Right hindlimb (tissue), 1 donor: ENCODE results near the gene AXIN1.

Experiments
- DNase-seq: peaks from one replicate; pipeline ENCODE4 v3.0.0-alpha.2; 2018

AXIN1 gene

DNA sequence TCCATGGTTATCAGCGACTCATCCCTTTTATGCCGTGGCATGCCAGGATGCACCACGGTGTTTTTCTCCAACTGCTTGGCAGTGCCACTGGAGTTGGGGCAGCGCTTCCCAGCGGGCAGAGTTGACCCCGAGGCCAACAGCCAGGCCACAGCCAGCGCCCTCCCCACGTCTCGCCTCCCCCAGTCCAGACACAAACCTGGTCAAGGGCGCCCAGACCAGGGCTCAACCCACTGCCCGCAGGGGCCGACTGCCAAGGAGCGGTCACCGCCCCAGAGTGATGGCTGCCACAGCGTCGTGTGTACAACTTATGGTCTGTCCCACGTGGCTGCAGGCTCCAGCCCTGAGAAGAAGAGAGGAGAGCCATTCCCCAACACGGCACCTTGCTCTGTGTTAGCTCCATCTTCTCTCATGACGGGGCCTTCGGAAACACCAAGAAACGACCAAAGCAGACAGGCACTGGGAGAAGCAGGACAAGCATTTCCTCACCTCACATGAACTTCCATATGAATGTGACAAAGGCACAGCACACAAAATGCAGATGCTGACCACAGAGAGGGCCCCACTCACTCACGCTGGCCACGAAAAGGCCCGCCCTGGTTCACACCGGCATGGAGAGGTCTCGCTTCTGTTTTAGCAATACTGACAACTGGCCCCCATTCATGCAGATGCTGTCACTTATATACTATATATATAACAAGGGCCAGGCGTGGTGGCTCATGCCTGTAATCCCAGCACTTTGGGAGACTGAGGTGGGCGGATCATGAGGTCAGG lies 27.0 kb downstream of the AXIN1 start:
- no peak for DNase-seq

DNA sequence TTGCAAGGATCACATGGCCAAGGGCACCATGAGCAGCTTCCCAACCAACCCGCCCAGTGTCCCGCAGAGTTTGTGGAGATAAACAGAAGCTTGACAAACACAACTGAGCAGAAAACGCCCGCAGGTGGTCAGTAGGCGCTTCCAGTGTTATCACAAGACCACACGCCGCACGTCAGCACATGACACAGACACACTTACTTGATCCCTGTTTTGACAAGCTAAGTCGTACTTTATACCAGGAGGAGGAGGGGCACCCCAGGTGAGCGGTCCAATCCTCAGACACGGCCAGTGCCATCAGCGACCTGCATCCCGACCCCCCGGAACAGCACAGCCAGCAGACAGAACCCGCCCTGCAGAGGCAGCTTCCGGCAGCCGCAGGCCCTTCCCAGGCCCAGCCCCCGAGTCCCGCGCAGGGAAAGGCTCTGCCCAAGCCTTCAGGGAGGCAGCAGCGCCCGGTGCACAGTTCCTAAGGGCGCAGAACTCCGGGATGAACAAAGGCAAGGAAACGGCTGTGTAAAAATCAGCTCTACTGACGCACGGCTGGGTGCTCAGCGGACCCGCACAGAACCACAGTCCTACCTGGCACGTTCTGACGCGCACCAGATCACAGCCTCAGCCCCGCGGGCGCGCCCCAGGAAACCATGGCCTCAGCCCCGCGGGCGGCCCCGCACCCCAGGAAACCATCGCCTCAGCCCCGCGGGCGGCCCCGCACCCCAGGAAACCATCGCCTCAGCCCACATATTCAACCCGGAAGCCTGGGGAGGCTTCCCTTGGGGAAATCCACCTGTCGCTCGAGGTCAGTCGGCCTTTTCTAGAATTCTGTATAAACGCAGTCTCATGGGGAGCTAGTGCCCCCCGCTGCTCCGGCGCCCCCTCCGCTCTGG lies 27.8 kb downstream of the AXIN1 start:
- no peak for DNase-seq

DNA sequence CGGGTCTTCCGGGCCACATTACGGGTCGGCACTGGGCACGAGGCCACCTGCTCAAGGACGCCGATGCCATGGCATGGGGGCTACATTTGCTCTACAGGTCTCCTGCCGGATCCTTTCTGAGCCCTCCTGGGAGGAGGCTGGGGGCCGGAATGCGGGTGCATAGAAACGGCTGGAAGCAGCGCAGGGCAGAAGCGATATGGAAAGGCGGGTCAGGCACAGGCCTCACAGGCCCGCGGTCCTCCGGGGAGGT lies 28.4 kb downstream of the AXIN1 start:
- no peak for DNase-seq

DNA sequence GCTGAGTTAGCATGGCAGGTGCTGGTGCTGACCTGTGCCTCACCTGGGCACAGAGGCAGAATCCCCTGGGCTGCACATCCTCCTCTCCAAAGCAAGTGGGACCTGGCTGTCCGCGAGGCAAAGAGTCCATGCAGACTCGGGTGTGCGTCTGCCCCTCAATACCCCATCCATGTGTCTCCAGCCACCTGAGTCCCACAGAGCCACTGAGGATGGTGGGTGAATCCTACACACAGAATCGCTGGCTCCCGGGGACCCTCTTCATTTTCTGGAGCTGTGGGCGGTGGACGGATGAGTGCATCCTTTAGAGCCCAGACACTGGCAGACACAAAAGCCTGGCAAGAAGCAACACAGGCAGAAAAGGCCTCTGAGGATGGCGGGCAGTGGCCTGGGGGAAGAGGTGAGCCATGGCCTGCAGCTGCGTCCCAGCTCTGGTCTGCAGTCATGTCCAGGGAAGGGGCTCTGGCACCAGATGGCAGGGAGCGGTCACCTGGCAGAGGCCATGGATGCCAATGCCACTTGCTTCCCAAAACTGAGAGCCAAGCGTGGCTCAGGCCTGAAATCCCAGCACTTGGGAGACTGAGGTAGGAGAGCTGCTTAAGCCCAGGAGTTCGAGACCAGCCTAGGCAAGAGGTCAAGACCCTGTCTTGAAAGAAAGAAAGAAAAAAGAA lies 29.9 kb downstream of the AXIN1 start:
- DNase-seq: no peak

DNA sequence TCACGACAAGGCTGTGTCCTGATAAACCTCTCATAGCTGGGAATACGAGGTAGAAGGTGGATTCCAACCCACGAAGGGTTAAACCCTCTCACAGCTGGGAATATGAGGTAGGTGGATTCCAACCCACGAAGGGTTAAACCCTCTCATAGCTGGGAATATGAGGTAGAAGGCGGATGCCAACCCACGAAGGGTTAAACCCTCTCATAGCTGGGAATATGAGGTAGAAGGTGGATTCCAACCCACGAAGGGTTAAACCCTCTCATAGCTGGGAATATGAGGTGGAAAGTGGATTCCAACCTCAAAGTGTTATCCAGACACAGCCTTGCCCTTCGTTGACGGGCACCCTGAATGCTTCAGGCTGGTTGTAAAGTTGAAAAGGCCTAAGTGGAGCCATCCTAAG lies 31.0 kb downstream of the AXIN1 start:
- no peak for DNase-seq

DNA sequence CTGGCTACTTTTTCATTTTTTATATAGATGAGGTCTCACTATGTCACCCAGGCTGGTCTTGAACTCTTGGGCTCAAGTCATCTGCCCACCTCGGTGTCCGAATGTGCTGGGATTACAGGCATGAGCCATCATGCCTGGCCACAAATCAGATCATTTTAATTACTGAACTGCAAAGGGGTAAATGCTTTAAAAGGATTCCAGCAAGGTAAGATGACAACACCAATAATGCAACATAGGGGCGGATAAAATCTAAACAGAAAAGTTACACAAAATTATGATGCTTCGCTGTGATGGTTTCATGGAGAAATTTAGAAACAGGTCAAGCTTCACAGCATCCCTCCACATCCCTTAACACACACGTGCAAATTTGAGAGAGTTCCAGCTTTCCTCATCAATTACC lies 32.3 kb downstream of the AXIN1 start:
- DNase-seq: no peak

DNA sequence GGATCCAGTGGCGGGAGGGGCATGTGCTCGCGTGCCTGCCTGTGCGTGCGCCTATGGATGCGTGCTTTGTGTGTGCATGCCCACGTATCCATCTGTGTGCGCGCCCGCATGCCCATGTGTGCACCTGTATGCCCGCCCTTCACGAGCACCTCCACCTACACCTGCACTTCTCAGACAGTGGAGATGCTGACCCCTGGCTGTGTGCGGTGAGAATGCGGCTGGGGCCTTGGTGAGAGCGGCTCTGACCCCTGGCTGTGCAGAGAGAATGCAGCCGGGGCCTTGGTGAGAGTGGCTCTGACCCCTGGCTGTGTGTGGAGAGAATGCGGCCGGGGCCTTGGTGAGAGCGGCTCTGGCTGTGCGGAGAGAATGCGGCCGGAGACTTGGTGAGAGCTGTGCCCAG lies 33.9 kb downstream of the AXIN1 start:
- no peak for DNase-seq

DNA sequence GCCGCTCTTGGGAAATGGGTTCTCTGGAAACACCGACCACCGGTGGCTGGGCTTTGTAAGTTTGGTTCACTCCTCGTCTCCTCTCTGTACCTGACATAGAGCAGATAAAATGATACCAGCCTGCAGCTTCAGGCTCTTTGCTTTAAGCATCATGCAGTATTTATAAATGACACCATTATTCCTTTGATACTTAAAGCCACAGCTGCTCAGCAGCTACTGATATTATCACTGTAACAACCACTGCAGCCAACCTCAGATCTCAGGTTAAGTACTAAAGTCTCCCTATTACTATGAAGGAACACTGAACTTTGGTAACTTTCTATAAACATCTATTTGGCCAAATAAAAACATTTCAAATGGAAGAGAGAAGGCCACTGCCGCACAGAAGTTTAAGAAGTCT lies 34.9 kb downstream of the AXIN1 start:
- no peak for DNase-seq

DNA sequence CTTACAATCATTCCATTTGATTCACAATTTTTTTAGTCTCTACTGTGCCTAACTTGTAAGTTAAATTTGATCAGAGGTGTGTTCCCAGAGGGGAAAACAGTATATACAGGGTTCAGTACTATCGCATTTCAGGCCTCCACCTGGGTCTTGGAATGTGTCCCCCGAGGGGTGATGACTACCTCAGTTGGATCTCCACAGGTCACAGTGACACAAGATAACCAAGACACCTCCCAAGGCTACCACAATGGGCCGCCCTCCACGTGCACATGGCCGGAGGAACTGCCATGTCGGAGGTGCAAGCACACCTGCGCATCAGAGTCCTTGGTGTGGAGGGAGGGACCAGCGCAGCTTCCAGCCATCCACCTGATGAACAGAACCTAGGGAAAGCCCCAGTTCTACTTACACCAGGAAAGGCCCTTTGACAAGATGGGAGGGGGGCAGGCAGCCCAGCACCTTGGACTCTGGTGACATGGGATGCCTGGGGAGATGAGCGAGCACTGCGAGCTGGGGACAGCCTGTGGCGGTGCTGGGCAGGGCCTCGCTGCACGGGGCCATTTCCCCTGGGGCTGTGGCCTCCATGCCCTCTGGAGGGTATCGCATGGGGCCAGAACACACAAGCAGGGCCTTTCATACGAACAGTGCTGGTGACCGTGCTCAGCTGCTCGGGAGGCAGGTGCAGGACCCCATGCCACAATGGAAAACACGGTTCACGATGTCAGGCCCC lies 35.6 kb downstream of the AXIN1 start:
- DNase-seq: no peak

DNA sequence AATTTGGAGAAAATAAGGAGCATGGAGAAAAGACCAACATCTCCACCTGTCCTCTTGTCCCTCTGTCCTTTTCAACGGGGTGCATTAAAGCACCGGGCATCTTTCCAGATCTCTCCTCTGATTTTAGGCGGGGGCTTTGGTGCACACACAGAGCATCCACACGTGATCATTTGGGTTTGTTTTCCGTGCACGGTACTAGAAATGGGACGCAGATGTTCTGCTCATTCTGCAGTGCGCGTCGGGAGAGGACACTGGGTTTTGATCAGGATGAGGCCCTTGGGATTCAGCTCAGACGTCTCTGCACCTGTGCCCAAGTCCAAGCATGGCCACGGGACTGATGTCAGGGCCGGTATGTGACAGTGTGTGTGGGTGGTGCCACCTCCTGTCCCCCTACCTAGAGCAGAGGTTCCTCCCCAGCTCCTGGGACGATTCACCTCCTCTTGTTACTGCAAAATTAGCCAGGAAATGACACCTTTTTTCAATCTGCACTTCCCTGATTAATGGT lies 37.7 kb downstream of the AXIN1 start:
- DNase-seq: no peak

DNA sequence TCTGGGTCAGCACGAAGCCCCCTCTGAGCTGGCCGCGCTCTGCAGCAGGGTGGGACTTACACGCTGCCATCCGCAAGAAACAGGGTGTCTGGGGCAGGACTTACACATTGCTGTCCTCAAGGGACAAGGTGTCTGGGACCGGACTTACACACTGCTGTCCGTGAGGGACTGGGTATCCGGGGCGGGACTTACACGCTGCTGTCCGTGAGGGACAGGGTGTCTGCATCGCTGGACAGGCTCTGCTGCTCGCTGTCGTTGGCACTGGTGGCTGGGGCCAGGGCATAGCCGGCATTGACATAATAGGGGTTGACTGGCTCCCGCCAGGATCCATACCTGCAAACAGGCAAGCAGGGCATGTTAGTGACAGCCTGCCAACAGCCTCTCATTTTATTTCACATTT lies 38.2 kb downstream of the AXIN1 start:
- DNase-seq: no peak

DNA sequence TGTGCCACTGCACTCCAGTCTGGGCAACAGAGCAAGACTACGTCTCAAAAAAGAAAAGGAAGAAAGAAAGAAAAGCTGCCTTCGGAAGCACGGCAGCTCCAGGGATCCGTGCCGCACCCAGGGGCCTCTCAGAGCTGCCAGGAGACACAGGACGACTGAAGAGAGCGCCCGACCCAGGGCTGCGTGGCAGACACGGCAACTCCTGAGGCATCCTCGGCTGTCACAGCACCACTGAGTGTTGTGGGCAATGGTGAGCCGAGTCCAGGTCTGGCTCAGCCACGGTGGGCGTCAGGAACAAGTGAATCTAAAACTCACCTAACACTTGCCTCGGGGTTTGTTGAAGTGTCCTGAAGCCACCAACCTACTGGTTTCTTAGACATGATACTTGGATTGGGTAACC lies 40.8 kb downstream of the AXIN1 start:
- DNase-seq: no peak

DNA sequence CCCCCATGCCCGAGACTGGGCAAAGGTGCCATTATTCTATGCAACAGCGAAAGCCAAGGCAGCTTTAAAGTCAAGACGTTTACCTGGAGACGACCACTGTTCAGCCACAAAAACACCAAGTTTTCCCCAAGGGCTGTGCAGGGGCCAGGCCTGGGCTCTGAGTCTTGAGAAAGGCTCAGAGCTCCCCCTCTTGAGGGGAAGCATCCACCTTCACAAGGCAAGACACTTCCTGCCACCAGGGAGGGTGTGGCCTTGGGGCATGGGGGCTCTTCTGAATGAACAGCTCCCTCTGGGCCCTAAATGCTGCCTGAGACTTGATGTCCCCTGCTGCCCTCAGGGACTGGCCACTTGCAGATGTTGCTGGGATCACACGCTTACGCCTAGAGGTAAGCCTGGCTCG lies 43.0 kb downstream of the AXIN1 start:
- no peak for DNase-seq

DNA sequence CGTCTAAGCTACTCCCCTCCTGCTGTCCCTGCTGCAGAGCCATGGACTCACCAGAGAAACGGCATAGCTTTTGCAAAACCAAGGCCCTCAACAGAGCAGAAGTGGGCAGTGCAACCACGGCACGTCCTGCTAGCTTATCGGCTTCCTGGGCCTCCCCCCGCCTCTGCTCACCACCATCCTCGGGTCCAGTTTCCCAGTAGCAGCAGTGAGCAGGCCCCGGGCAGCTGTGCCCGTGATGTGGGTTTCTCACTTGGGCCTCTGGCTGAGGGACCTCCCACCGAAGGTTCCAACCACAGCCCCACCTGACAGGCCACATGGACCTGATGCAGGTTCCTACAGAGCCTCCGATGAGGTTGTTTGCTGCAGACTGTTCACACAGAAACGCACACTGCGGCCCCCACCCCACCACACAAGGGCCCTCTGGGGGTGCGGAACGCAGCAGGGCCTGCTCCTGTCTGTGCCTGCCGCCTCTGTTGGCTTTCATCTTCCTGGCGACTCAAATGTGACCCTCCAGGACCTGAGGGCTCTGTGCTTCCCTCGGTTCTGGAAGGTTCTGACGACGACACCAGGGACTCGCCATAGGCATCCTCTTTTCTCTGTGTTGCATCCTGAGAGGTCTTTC lies 44.7 kb downstream of the AXIN1 start:
- DNase-seq: no peak

DNA sequence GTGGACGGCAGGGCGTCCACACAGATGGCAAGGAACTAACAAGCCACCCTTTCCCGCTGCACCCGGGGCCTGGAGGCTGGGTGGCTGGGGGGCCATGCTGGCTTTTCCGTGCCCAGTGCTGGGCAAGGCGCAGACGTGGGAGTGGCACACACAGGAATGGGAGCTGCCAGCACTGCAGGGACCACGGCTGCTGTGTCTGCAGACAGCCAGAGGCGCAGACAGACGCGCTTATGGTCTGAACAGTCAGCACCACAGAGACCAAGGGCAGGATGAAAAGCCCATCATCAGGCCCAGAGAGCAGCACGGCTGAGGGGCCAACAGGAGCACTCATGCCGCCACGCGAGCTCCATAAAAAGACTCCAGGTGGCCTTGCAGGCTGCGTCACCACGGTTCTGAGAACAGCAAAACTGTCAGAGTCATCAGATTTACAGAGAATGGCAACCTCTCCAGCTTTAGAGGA lies 45.6 kb downstream of the AXIN1 start:
- DNase-seq: no peak

DNA sequence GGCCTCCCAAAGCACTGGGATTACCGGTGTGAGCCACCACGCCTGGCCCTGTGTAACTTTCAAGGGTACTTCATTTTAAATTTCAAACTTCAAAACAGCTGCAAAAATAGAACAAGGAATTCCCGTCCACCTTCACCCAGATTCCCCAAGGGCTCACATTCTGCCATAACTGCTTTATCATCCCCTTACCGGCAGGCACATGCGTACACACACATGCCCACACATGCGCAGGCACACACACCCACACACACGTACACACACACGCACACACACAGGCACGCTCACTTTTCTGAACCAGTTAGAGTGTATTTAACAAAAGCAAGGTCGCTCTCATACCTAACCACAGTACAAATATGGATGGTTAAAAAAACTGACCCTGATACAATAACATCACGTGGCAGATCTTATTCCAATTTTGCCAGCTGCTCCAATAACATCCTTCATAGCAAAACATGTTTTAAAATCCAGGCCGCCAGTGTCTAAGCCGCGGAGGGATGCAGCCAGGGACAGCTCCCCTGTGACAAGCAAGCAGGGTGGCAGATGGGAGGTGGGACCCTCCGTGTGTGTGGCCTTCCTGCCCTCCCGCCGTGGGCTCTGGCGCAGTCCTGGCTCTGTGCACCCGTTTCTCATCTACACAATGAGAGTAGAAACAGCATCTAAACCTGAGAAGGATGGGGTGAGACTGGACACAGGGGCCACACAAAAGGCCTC lies 46.5 kb downstream of the AXIN1 start:
- no peak for DNase-seq

DNA sequence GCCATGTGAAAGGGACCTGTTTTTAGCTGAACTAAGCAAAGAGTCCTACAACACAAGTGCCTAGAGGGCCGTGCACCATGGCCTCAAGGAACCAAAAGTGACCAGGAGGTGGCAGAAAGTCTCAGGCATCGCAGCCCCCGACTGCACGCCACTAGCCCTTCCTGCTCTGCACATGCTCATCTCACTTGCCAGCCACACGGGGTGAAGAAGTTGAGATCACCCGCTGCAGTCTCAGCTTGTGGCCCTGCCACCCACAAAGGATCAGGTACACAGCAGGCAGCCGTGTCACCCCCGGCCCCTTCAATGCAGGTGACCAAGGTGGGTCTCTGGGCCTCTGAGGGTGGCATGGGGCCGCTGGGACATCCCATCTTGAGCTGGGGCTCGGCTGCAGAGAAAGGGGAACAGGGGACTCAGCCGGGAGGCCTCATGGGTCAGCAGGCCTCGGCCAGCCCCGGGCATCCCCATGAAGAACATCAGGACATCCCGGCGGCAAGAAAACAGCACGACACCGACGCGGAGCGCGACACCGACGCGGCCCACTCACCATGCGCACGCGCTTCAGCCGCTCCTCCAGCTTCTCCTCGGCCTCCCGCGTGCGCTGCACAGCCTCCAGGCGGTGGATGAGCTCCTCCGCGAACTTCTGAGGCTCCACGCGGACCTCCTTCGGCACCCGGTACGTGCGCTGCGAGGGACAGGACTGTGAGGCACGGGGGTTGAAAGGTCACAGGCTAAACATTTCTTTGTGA lies 48.6 kb downstream of the AXIN1 start:
- DNase-seq: no peak

DNA sequence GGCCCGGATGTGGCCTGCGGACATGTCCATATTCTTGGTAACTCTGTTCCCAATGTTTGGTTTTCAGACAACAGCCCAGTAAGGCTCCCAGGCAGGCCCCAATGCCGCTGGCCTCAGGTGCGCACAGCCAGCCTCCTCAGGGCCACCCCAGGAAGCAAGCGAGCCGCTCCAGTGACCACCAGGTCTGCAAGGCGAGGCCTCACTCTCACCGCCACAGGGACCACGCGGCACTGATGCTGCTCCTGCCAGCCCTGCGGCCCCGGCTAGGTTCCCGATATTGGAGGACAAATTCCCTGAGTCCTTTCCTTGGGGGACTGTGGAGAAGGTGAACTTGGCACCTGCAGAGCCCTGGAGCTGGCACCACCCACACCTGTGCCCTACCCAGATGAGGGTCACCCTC lies 50.6 kb downstream of the AXIN1 start:
- no peak for DNase-seq

DNA sequence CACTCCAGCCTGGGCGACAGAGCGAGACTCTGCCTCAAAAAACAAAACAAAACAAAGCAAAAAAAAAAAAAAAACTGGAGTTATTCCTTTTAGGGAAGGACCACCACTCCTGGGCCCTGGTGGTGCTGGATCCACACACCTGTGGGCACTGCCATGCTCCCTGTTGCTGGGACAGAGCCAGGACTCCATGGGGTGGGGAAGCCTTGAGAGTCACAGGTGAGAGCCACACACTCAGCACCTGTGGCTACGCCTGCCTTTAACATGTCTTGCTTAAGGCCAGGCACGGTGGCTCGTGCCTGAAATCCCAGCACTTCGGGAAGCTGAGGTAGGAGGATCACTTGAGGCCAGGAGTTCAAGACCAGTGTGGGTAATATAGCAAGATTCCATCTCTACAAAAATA lies 51.3 kb downstream of the AXIN1 start:
- no peak for DNase-seq

DNA sequence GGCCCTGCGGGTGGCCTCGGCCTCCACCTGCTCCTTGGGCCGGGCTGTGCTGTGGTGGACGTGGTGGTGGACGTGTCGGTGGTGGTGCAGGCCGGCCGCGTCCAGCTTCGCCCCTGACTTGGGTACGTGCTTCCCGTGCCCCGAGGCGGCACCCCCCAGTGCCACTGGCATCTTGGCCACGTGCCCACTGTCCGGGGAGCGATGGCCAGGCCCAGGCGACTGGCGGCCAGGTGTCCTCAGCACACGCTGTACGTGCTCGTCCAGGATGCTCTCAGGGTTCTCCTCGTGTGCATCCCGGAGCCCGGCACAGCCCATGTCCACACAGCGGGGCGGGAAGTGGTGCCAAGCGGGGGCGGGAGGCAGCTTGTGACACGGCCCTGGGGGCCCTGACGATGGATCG lies 54.7 kb downstream of the AXIN1 start:
- no peak for DNase-seq

DNA sequence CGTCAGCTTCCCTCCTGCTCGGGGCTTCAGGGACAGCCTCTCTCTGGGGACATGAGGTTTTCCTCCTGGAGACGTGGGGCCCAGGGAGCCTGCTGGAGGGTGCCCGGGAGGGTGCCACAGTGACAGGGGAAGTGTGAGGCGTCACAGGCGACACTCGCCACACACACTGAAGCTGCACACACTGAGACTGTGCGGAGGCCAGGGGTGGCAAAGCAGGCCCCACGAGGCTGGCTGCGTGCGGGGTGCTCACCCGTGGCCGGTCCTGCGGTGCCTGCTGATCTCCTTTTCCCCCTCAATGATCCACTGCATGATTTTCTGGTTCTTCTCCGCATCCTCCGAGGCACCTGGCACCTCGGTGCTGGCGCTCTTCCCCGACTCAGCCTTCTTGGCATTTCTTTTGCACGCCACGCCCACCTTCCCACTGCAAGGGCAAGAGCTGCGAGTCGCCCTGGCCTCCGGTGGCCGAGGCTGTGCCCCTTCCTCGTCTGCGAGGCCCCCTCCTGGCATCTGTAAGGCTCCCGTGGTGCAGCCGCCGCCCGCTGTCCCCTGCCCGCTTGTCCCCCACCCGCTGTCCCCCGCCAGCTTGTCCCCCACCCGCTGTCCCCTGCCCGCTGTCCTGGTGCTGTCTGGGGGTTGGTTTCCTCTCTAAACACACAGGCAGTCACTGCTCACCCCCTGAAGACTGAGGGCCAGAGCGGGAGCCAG lies 55.6 kb downstream of the AXIN1 start:
- DNase-seq: no peak
